ENCODE results near the gene PRPF19. TPM values are rescaled to one million over a fixed set of nuclear protein-coding genes. Genes with fewer than 3 reads are reported as not detected.

The PRPF19 gene
- polyA plus RNA-seq, 1 donor (not counting 4 experiments of a cell fraction or from before 2014, with no cell fraction given), result 35.4 TPM

DNA sequence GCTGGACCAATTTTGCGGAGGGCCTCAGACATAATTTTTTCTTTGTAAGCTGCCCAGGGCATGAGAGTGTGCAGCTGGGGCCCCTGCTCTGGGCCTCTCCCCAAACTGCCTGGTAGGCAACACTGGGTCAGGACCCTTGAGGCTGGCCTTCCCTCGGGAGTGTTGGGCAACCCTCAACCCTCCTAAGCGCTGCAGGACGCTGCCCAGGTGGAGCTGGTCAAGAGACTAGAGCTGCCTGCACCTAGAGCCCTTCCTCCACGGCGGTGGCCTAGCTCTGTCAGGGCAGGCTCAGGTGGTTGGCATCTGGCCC is 17.4 kb upstream of the PRPF19 start:
- dilution Hi-C loops (cut with MboI; ENCODE audit: extremely low pct_ligation_motif_present, low sequenced_read_pairs), result no loop called here
- Histone ChIP-seq H3K4me3 (ENCODE audit: control insufficient read depth in 2 of 3, extremely low read depth in 1 of 3, insufficient read depth in 2 of 3, low read depth in 1 of 3, low read length in 3 of 3) (peak overlapping the region in 1 of 3 experiments; percentile 90), H4K20me1 (ENCODE audit: control insufficient read depth, extremely low read depth, insufficient read depth, low read length) (peaks cover 2% of the 10 kb centered on the region), H3K4me1 (ENCODE audit: control insufficient read depth, extremely low read depth, insufficient read depth, low read length) (peaks cover 28% of the 10 kb centered on the region), H3K27me3 (ENCODE audit: control insufficient read depth, extremely low read depth, insufficient read depth, low read length) (no peaks in the 10 kb centered on the region), H3K9me3 (ENCODE audit: control insufficient read depth, low read depth, low read length) (no peaks in the 10 kb centered on the region), H2AFZ (ENCODE audit: control insufficient read depth, low read length) (peak overlapping the region; percentile 56), H3K27ac (ENCODE audit: control insufficient read depth, insufficient read depth, low read length) (peak overlapping the region; percentile 75), H3K9ac (ENCODE audit: control insufficient read depth, extremely low read depth, insufficient read depth, low read length) (peak overlapping the region; percentile 84), H3K79me2 (ENCODE audit: control insufficient read depth, insufficient read depth, low read length) (peaks cover 9% of the 10 kb centered on the region), H3K9me1 (ENCODE audit: control insufficient read depth, extremely low read depth, insufficient read depth, low read length) (peaks cover 2% of the 10 kb centered on the region), H3K4me2 (ENCODE audit: control insufficient read depth, extremely low read depth, insufficient read depth, low read depth, low read length) (peak overlapping the region; percentile 70), H3K36me3 (ENCODE audit: control insufficient read depth in 2 of 2, extremely low read depth in 1 of 2, insufficient read depth in 2 of 2, low read length in 2 of 2) (peaks cover 19 to 27% of the 10 kb centered on the region in 2 experiments)
- no peak for TF ChIP-seq EZH2 (IDR thresholded peaks at IDR 0.05; ENCODE audit: low read length)
- TF ChIP-seq, protein P1, sequence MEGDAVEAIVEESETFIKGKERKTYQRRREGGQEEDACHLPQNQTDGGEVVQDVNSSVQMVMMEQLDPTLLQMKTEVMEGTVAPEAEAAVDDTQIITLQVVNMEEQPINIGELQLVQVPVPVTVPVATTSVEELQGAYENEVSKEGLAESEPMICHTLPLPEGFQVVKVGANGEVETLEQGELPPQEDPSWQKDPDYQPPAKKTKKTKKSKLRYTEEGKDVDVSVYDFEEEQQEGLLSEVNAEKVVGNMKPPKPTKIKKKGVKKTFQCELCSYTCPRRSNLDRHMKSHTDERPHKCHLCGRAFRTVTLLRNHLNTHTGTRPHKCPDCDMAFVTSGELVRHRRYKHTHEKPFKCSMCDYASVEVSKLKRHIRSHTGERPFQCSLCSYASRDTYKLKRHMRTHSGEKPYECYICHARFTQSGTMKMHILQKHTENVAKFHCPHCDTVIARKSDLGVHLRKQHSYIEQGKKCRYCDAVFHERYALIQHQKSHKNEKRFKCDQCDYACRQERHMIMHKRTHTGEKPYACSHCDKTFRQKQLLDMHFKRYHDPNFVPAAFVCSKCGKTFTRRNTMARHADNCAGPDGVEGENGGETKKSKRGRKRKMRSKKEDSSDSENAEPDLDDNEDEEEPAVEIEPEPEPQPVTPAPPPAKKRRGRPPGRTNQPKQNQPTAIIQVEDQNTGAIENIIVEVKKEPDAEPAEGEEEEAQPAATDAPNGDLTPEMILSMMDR (optimal IDR thresholded peaks at IDR 0.05 in 1 of 3, IDR thresholded peaks at IDR 0.05 in 1 of 3, conservative IDR thresholded peaks at IDR 0.05 in 1 of 3; ENCODE audit: extremely low read depth in 1 of 3, insufficient read depth in 2 of 3, low read length in 3 of 3), result no peak
- DNase-seq (ENCODE audit: low read depth, low spot score), result no peak
- no peak for FAIRE-seq

DNA sequence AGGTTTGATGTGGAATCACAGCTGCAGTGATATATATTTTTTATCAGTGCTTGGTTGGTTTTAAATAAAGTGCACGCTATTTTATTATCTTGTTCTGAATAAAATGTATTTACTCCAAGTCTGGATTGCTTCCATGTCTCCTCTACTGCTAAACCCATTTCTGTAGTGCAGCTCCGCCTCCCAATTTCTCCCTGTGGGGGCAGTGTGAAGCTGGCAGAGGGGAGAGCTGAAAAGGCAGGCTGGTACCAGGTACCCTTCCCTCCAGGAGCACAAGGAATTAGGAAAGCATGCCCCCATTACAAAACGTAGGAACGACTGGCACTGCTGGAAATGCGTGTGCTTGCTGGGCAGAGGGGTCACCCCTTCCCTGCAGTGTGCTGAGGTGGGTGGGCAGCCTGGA is 16.9 kb upstream of the PRPF19 start:
- Histone ChIP-seq H3K4me2 (ENCODE audit: control insufficient read depth, extremely low read depth, insufficient read depth, low read depth, low read length) (no peak overlapping the region), H3K27ac (ENCODE audit: control insufficient read depth, insufficient read depth, low read length) (no peak overlapping the region), H3K79me2 (ENCODE audit: control insufficient read depth, insufficient read depth, low read length) (peaks cover 13% of the 10 kb centered on the region), H3K27me3 (ENCODE audit: control insufficient read depth, extremely low read depth, insufficient read depth, low read length) (no peaks in the 10 kb centered on the region), H3K9me3 (ENCODE audit: control insufficient read depth, low read depth, low read length) (no peaks in the 10 kb centered on the region), H3K4me3 (ENCODE audit: control insufficient read depth in 2 of 3, extremely low read depth in 1 of 3, insufficient read depth in 2 of 3, low read depth in 1 of 3, low read length in 3 of 3) (no peak overlapping the region), H3K9me1 (ENCODE audit: control insufficient read depth, extremely low read depth, insufficient read depth, low read length) (peaks cover 2% of the 10 kb centered on the region), H2AFZ (ENCODE audit: control insufficient read depth, low read length) (no peak overlapping the region), H3K36me3 (ENCODE audit: control insufficient read depth in 2 of 2, extremely low read depth in 1 of 2, insufficient read depth in 2 of 2, low read length in 2 of 2) (peaks cover 19 to 24% of the 10 kb centered on the region in 2 experiments), H3K4me1 (ENCODE audit: control insufficient read depth, extremely low read depth, insufficient read depth, low read length) (peaks cover 32% of the 10 kb centered on the region), H3K9ac (ENCODE audit: control insufficient read depth, extremely low read depth, insufficient read depth, low read length) (no peak overlapping the region), H4K20me1 (ENCODE audit: control insufficient read depth, extremely low read depth, insufficient read depth, low read length) (peaks cover 2% of the 10 kb centered on the region)
- TF ChIP-seq, protein P1 (optimal IDR thresholded peaks at IDR 0.05 in 1 of 3, IDR thresholded peaks at IDR 0.05 in 1 of 3, conservative IDR thresholded peaks at IDR 0.05 in 1 of 3; ENCODE audit: extremely low read depth in 1 of 3, insufficient read depth in 2 of 3, low read length in 3 of 3), result no peak
- no peak for TF ChIP-seq EZH2 (IDR thresholded peaks at IDR 0.05; ENCODE audit: low read length)
- FAIRE-seq, result no peak
- dilution Hi-C loops (cut with MboI; ENCODE audit: extremely low pct_ligation_motif_present, low sequenced_read_pairs), result no loop called here
- DNase-seq (ENCODE audit: low read depth, low spot score), result no peak
